ENCODE data around the gene FSD1L. TPM values are rescaled to one million over a fixed set of nuclear protein-coding genes. Genes with fewer than 3 reads are reported as not detected.

Gene FSD1L
- polyA plus RNA-seq, 1 of the 3 experiments (the other 2 are of a cell fraction) = 0.76 TPM

GRCh38 chr9:105485131-105485530, 37.3 kb downstream of the FSD1L start:
- H3K79me2 ChIP-seq (ENCODE audit: insufficient read depth) = peaks cover 47% of the 10 kb centered on the region; the same call in 1 of the 2 replicates
- no peaks in the 10 kb centered on the region for H3K4me1 ChIP-seq (ENCODE audit: control insufficient read depth in 1 of 2, insufficient read depth in 2 of 2, low read depth in 1 of 2, low read length in 1 of 2)
- H2AFZ ChIP-seq (ENCODE audit: low read depth) = no peak overlapping the region
- H3K9me3 ChIP-seq = no peaks in the 10 kb centered on the region
- no peaks in the 10 kb centered on the region for H3K27me3 ChIP-seq (ENCODE audit: insufficient read depth)
- no peak for DNase-seq
- ChIA-PET POLR2A (no interaction called here), CTCF (no interaction called here)
- H3K36me3 ChIP-seq (replicated peaks in 1 of 2; ENCODE audit: control insufficient read depth in 1 of 2, insufficient read depth in 2 of 2, low read length in 1 of 2) = peaks cover 14 to 27% of the 10 kb centered on the region in 2 experiments
- peaks cover 3% of the 10 kb centered on the region for H3F3A ChIP-seq (replicated peaks; ENCODE audit: insufficient read depth)
- H3K9me2 ChIP-seq = no peaks in the 10 kb centered on the region
- H3K27ac ChIP-seq (ENCODE audit: low read depth in 2 of 2, low read length in 1 of 2) = no peak overlapping the region
- H3K4me2 ChIP-seq = no peak overlapping the region
- no peak overlapping the region for H3K4me3 ChIP-seq (ENCODE audit: low read depth in 2 of 2, low read length in 1 of 2)
- no peak overlapping the region for H3K9ac ChIP-seq
- no peaks in the 10 kb centered on the region for H4K20me1 ChIP-seq (ENCODE audit: insufficient read depth)
- TF ChIP-seq REST (IDR thresholded peaks at IDR 0.05; ENCODE audit: low read depth, low read length) = no peak
- TF ChIP-seq PBX3 (IDR thresholded peaks at IDR 0.05) = no peak
- TF ChIP-seq USF2 (IDR thresholded peaks at IDR 0.05; ENCODE audit: borderline replicate concordance, low read depth, low read length) = no peak
- no peak for TF ChIP-seq ZBTB33 (IDR thresholded peaks at IDR 0.05; ENCODE audit: borderline replicate concordance, low read depth)
- no peak for TF ChIP-seq EZH2phosphoT487 (IDR thresholded peaks at IDR 0.05; ENCODE audit: borderline replicate concordance, low read depth)
- TF ChIP-seq FOSL2 (IDR thresholded peaks at IDR 0.05; ENCODE audit: borderline replicate concordance, low read depth) = no peak
- TF ChIP-seq RXRA (IDR thresholded peaks at IDR 0.05; ENCODE audit: borderline replicate concordance, low read depth) = no peak

- H3K79me2 ChIP-seq (ENCODE audit: insufficient read depth) = peaks cover 67% of the 10 kb centered on the region
- TF ChIP-seq FOXJ3 (CRISPR knock-in tag; IDR thresholded peaks at IDR 0.05) (no peak), USF2 (IDR thresholded peaks at IDR 0.05; ENCODE audit: borderline replicate concordance, low read depth, low read length) (no peak), FOXM1 (IDR thresholded peaks at IDR 0.05; ENCODE audit: low read depth) (no peak), RAD21 (IDR thresholded peaks at IDR 0.05; ENCODE audit: low read length) (no peak), RXRA (IDR thresholded peaks at IDR 0.05; ENCODE audit: borderline replicate concordance, low read depth) (no peak), CTCF (IDR thresholded peaks at IDR 0.05) (no peak), JUND (IDR thresholded peaks at IDR 0.05) (no peak), SMC3 (IDR thresholded peaks at IDR 0.05; ENCODE audit: low read depth, low read length) (no peak), SIN3A (IDR thresholded peaks at IDR 0.05; ENCODE audit: borderline replicate concordance, low read depth, low read length) (no peak), TCF12 (IDR thresholded peaks at IDR 0.05) (no peak), MXI1 (IDR thresholded peaks at IDR 0.05; ENCODE audit: low read depth, low read length) (no peak)
These were observed 49.0 kb downstream of the FSD1L start for GRCh38 chr9:105496826-105497225.

More at GRCh38 chr9:105496826-105497225, 49.0 kb downstream of the FSD1L start:
- CTCF ChIA-PET = interaction anchor here (1.3 kb wide), 1 partner anchor 22 kb away, joined by 3 read pairs; no protein-coding TSS in a partner anchor
- H3K27ac ChIP-seq (ENCODE audit: low read depth in 2 of 2, low read length in 1 of 2) = no peak overlapping the region
- WGBS (ENCODE audit: low lambda C conversion rate) = 93% methylated on average over 2 of the region's 2 CpGs
- H3K9me3 ChIP-seq = no peaks in the 10 kb centered on the region
- no peak overlapping the region for H2AFZ ChIP-seq (ENCODE audit: low read depth)
- H3K4me1 ChIP-seq (ENCODE audit: control insufficient read depth in 1 of 2, insufficient read depth in 2 of 2, low read depth in 1 of 2, low read length in 1 of 2) = peaks cover 0 to 7% of the 10 kb centered on the region in 2 experiments; a peak in 1 of 4 replicates
- no peaks in the 10 kb centered on the region for H4K20me1 ChIP-seq (ENCODE audit: insufficient read depth)
- DNase-seq = no peak
- H3K4me2 ChIP-seq = no peak overlapping the region
- POLR2A ChIA-PET = no interaction called here
- peaks cover 0 to 3% of the 10 kb centered on the region in 2 experiments for H3K36me3 ChIP-seq (replicated peaks in 1 of 2; ENCODE audit: control insufficient read depth in 1 of 2, insufficient read depth in 2 of 2, low read length in 1 of 2)
- no peak overlapping the region for H3K4me3 ChIP-seq (ENCODE audit: low read depth in 2 of 2, low read length in 1 of 2)
- H3K9me2 ChIP-seq = no peaks in the 10 kb centered on the region
- no peak overlapping the region for H3K9ac ChIP-seq
- H3K27me3 ChIP-seq (ENCODE audit: insufficient read depth) = no peaks in the 10 kb centered on the region
- H3F3A ChIP-seq (replicated peaks; ENCODE audit: insufficient read depth) = no peaks in the 10 kb centered on the region

Measured in SK-N-SH (cell line).